Measurements from ENCODE around the gene CFAP299.

The CFAP299 gene

GRCh38 chr4:80767944-80768343 is 432.4 kb downstream of the CFAP299 start:
- Histone ChIP-seq H3K4me2 (ENCODE audit: low read depth, low read length, poor library complexity, severe bottlenecking) (no peak overlapping the region), H3K27me3 (ENCODE audit: low read length) (no peaks in the 10 kb centered on the region), H3K36me3 (ENCODE audit: low read length) (no peaks in the 10 kb centered on the region), H3K4me3 (ENCODE audit: insufficient read depth, low read length, poor library complexity, severe bottlenecking) (no peak overlapping the region), H3F3A (ENCODE audit: insufficient read depth) (no peaks in the 10 kb centered on the region), H3K79me2 (ENCODE audit: insufficient read depth, low read length) (no peaks in the 10 kb centered on the region), H3K9ac (ENCODE audit: low read length) (no peak overlapping the region), H3K9me3 (ENCODE audit: insufficient read depth, low read length) (no peaks in the 10 kb centered on the region), H3K27ac (ENCODE audit: low read depth, low read length) (no peak overlapping the region), H3K9me2 (replicated peaks; ENCODE audit: insufficient read depth, low read length) (no peaks in the 10 kb centered on the region), H4K20me1 (ENCODE audit: low read depth, low read length) (no peaks in the 10 kb centered on the region), H2AFZ (ENCODE audit: low read depth, low read length, severe bottlenecking) (no peak overlapping the region)
- TF ChIP-seq CTCF (IDR thresholded peaks at IDR 0.05; ENCODE audit: insufficient read depth, low read length, poor library complexity, severe bottlenecking) (no peak), EZH2phosphoT487 (conservative IDR thresholded peaks at IDR 0.05; ENCODE audit: low read length) (no peak)

GRCh38 chr4:80776168-80776567 is 440.6 kb downstream of the CFAP299 start:
- H3K36me3 ChIP-seq (ENCODE audit: low read length) = no peaks in the 10 kb centered on the region
- TF ChIP-seq CTCF (IDR thresholded peaks at IDR 0.05; ENCODE audit: insufficient read depth, low read length, poor library complexity, severe bottlenecking) (no peak), EZH2phosphoT487 (conservative IDR thresholded peaks at IDR 0.05; ENCODE audit: low read length) (no peak)
- H3K9ac ChIP-seq (ENCODE audit: low read length) = no peak overlapping the region
- H3K79me2 ChIP-seq (ENCODE audit: insufficient read depth, low read length) = no peaks in the 10 kb centered on the region
- H3K27ac ChIP-seq (ENCODE audit: low read depth, low read length) = no peak overlapping the region
- no peak overlapping the region for H3K4me3 ChIP-seq (ENCODE audit: insufficient read depth, low read length, poor library complexity, severe bottlenecking)
- no peaks in the 10 kb centered on the region for H3K27me3 ChIP-seq (ENCODE audit: low read length)
- H2AFZ ChIP-seq (ENCODE audit: low read depth, low read length, severe bottlenecking) = no peak overlapping the region
- no peaks in the 10 kb centered on the region for H4K20me1 ChIP-seq (ENCODE audit: low read depth, low read length)
- no peak overlapping the region for H3K4me2 ChIP-seq (ENCODE audit: low read depth, low read length, poor library complexity, severe bottlenecking)
- H3K9me2 ChIP-seq (replicated peaks; ENCODE audit: insufficient read depth, low read length) = no peaks in the 10 kb centered on the region
- H3F3A ChIP-seq (ENCODE audit: insufficient read depth) = no peaks in the 10 kb centered on the region
- no peaks in the 10 kb centered on the region for H3K9me3 ChIP-seq (ENCODE audit: insufficient read depth, low read length)

GRCh38 chr4:80781431-80781830 is 445.9 kb downstream of the CFAP299 start:
- H3K79me2 ChIP-seq (ENCODE audit: insufficient read depth, low read length) = no peaks in the 10 kb centered on the region
- H3K4me3 ChIP-seq (ENCODE audit: insufficient read depth, low read length, poor library complexity, severe bottlenecking) = no peak overlapping the region
- no peaks in the 10 kb centered on the region for H3K9me2 ChIP-seq (replicated peaks; ENCODE audit: insufficient read depth, low read length)
- no peak overlapping the region for H3K27ac ChIP-seq (ENCODE audit: low read depth, low read length)
- H3K27me3 ChIP-seq (ENCODE audit: low read length) = no peaks in the 10 kb centered on the region
- H4K20me1 ChIP-seq (ENCODE audit: low read depth, low read length) = no peaks in the 10 kb centered on the region
- no peaks in the 10 kb centered on the region for H3F3A ChIP-seq (ENCODE audit: insufficient read depth)
- no peak overlapping the region for H2AFZ ChIP-seq (ENCODE audit: low read depth, low read length, severe bottlenecking)
- no peak overlapping the region for H3K4me2 ChIP-seq (ENCODE audit: low read depth, low read length, poor library complexity, severe bottlenecking)
- TF ChIP-seq CTCF (IDR thresholded peaks at IDR 0.05; ENCODE audit: insufficient read depth, low read length, poor library complexity, severe bottlenecking) = no peak
- no peak for TF ChIP-seq EZH2phosphoT487 (conservative IDR thresholded peaks at IDR 0.05; ENCODE audit: low read length)
- no peaks in the 10 kb centered on the region for H3K9me3 ChIP-seq (ENCODE audit: insufficient read depth, low read length)
- H3K9ac ChIP-seq (ENCODE audit: low read length) = no peak overlapping the region
- no peaks in the 10 kb centered on the region for H3K36me3 ChIP-seq (ENCODE audit: low read length)
